Measurements from ENCODE around the gene CASQ1. TPM values are rescaled to one million over a fixed set of nuclear protein-coding genes. Genes with fewer than 3 reads are reported as not detected.

Gene CASQ1
- total and polyA plus RNA-seq, 2 donors (not counting 3 experiments of a cell fraction or from before 2014, with no cell fraction given): not detected

DNA sequence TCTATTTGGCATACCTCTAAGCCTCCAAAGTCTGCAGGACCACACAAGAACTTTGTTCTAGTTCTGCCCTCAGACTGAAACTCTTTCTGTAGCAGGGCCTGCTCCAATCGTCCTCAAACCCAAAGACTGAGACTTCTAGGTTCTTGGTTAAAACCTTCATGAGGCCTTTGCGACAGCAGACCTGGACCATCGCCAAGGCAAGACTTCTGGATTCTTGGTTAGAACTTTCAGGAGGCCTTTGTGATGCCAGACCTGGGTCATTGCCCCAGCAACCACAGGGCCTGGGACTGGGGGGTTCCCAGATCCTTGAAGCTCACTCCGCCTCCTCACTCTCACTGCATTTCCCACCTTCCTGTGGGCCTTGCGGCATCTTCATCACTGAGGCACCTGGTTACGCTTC is 39.1 kb upstream of the CASQ1 start, which contains the start of gene ATP1A4:
Gene ATP1A4, plus strand, starts transcription at position 301 of the 400 bp plus-strand sequence. CDS start 438 bp downstream, outside the sequence.
- H3K27ac ChIP-seq (ENCODE audit: insufficient read depth, low read depth, low read length): no peak within 1 kb of the TSS
- H2AFZ ChIP-seq (ENCODE audit: low read depth, low read length): no peak within 1 kb of the TSS
- intact Hi-C loops (cut with micrococcal nuclease): no loop called here
- no peak for TF ChIP-seq GATA2 (IDR thresholded peaks at IDR 0.05; ENCODE audit: insufficient read depth, insufficient read length, low read depth, low read length)
- TF ChIP-seq EZH2 (IDR thresholded peaks at IDR 0.05; ENCODE audit: borderline replicate concordance, low read depth, low read length, severe bottlenecking): no peak
- no peak for TF ChIP-seq POLR2A (IDR thresholded peaks at IDR 0.05; ENCODE audit: low read depth, low read length)
- TF ChIP-seq, protein P1, sequence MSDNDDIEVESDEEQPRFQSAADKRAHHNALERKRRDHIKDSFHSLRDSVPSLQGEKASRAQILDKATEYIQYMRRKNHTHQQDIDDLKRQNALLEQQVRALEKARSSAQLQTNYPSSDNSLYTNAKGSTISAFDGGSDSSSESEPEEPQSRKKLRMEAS (IDR thresholded peaks at IDR 0.05; ENCODE audit: insufficient read depth, insufficient read length): no peak
- H3K4me1 ChIP-seq (ENCODE audit: control insufficient read depth, extremely low read depth, insufficient read depth, low read length): no peaks in the 10 kb centered on the region
- FAIRE-seq: no peak
- no peaks in the 10 kb centered on the region for H3K79me2 ChIP-seq (ENCODE audit: control insufficient read depth, insufficient read depth, low read length)
- H3K4me3 ChIP-seq (replicated peaks in 1 of 3; ENCODE audit: insufficient read depth in 1 of 3, low read depth in 1 of 3, low read length in 3 of 3): no peak within 1 kb of the TSS
- dilution Hi-C loops (cut with MboI; ENCODE audit: extremely low pct_ligation_motif_present, low sequenced_read_pairs): no loop called here
- BruUV-seq (replicated peaks): no TSS peak
- H3K27me3 ChIP-seq (ENCODE audit: control insufficient read depth in 2 of 2, insufficient read depth in 2 of 2, low read length in 2 of 2): peaks cover 0 to 7% of the 10 kb centered on the region in 2 experiments
- H3K36me3 ChIP-seq (ENCODE audit: control insufficient read depth in 2 of 2, extremely low read depth in 1 of 2, insufficient read depth in 2 of 2, low read length in 2 of 2): no peaks in the 10 kb centered on the region
- no peaks in the 10 kb centered on the region for H3K9me1 ChIP-seq (replicated peaks; ENCODE audit: control insufficient read depth, extremely low read depth, insufficient read depth, low read length)
- CTCF ChIA-PET: interaction anchor here (0.7 kb wide), 1 partner anchor 93 kb away, joined by 3 read pairs; no protein-coding TSS in a partner anchor
- no peak within 1 kb of the TSS for H3K4me2 ChIP-seq (ENCODE audit: insufficient read depth, low read length)
- POLR2A ChIA-PET: no interaction called here
- no peak for DNase-seq (ENCODE audit: low read depth, low spot score)
- no peaks in the 10 kb centered on the region for H3K9me3 ChIP-seq (replicated peaks; ENCODE audit: control insufficient read depth, insufficient read depth, low read length)
- no peaks in the 10 kb centered on the region for H4K20me1 ChIP-seq (replicated peaks; ENCODE audit: control insufficient read depth, extremely low read depth, insufficient read depth, low read length)
- H3K9ac ChIP-seq (replicated peaks; ENCODE audit: extremely low read depth, insufficient read depth, low read length): no peak within 1 kb of the TSS

DNA sequence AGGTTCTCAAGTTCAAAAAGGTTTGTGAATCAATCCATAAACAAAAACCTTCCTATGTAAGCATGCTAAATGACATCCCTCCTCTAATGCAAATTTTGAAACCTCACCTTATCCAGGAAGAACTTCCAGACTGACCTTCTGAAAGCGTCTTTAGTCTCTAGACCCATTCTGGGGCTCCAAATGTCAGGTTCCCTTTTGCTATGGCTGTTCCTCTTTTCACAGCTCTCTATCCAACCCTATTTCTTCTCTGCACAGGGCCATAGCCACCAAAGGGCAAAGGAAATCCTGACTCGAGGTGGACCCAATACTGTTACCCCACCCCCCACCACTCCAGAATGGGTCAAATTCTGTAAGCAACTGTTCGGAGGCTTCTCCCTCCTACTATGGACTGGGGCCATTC is 35.6 kb upstream of the CASQ1 start:
- intact Hi-C loops (cut with micrococcal nuclease) (no loop called here), dilution Hi-C loops (cut with MboI; ENCODE audit: extremely low pct_ligation_motif_present, low sequenced_read_pairs) (no loop called here)
- ChIA-PET CTCF (interaction anchor here (0.9 kb wide), 1 partner anchor 137 kb away, joined by 3 read pairs; no protein-coding TSS in a partner anchor), POLR2A (no interaction called here)
- no peak for DNase-seq (ENCODE audit: low read depth, low spot score)
- H3K27ac ChIP-seq (ENCODE audit: insufficient read depth, low read depth, low read length): no peak overlapping the region
- H3K4me3 ChIP-seq (replicated peaks in 1 of 3; ENCODE audit: insufficient read depth in 1 of 3, low read depth in 1 of 3, low read length in 3 of 3): no peak overlapping the region
- H3K79me2 ChIP-seq (ENCODE audit: control insufficient read depth, insufficient read depth, low read length): no peaks in the 10 kb centered on the region
- TF ChIP-seq MYC (IDR thresholded peaks at IDR 0.05; ENCODE audit: low read depth, low read length) (no peak), FOS (IDR thresholded peaks at IDR 0.05; ENCODE audit: borderline replicate concordance, insufficient read depth, low read length) (no peak), POLR2AphosphoS5 (IDR thresholded peaks at IDR 0.05; ENCODE audit: insufficient read depth, low read depth, low read length) (no peak), EZH2 (IDR thresholded peaks at IDR 0.05; ENCODE audit: borderline replicate concordance, low read depth, low read length, severe bottlenecking) (no peak), GATA2 (IDR thresholded peaks at IDR 0.05; ENCODE audit: insufficient read depth, insufficient read length, low read depth, low read length) (no peak), POLR2A (IDR thresholded peaks at IDR 0.05; ENCODE audit: low read depth, low read length) (no peak), JUN (IDR thresholded peaks at IDR 0.05; ENCODE audit: borderline replicate concordance, insufficient read depth, insufficient read length, low read depth) (no peak)
- TF ChIP-seq, protein P1 (IDR thresholded peaks at IDR 0.05; ENCODE audit: insufficient read depth, insufficient read length): no peak
- TF ChIP-seq, protein P2, sequence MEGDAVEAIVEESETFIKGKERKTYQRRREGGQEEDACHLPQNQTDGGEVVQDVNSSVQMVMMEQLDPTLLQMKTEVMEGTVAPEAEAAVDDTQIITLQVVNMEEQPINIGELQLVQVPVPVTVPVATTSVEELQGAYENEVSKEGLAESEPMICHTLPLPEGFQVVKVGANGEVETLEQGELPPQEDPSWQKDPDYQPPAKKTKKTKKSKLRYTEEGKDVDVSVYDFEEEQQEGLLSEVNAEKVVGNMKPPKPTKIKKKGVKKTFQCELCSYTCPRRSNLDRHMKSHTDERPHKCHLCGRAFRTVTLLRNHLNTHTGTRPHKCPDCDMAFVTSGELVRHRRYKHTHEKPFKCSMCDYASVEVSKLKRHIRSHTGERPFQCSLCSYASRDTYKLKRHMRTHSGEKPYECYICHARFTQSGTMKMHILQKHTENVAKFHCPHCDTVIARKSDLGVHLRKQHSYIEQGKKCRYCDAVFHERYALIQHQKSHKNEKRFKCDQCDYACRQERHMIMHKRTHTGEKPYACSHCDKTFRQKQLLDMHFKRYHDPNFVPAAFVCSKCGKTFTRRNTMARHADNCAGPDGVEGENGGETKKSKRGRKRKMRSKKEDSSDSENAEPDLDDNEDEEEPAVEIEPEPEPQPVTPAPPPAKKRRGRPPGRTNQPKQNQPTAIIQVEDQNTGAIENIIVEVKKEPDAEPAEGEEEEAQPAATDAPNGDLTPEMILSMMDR (IDR thresholded peaks at IDR 0.05; ENCODE audit: extremely low read depth in 1 of 2, insufficient read depth in 1 of 2, low read depth in 1 of 2, low read length in 2 of 2): no peak
- no peak for FAIRE-seq
- peaks cover 7 to 10% of the 10 kb centered on the region in 2 experiments for H3K27me3 ChIP-seq (ENCODE audit: control insufficient read depth in 2 of 2, insufficient read depth in 2 of 2, low read length in 2 of 2)
- BruUV-seq (replicated peaks): no TSS peak
- H3K9me3 ChIP-seq (replicated peaks; ENCODE audit: control insufficient read depth, insufficient read depth, low read length): no peaks in the 10 kb centered on the region
- H2AFZ ChIP-seq (ENCODE audit: low read depth, low read length): no peak overlapping the region
- no peak overlapping the region for H3K4me2 ChIP-seq (ENCODE audit: insufficient read depth, low read length)
- no peaks in the 10 kb centered on the region for H3K4me1 ChIP-seq (ENCODE audit: control insufficient read depth, extremely low read depth, insufficient read depth, low read length)
- H3K9ac ChIP-seq (replicated peaks; ENCODE audit: extremely low read depth, insufficient read depth, low read length): no peak overlapping the region
- no peaks in the 10 kb centered on the region for H3K9me1 ChIP-seq (replicated peaks; ENCODE audit: control insufficient read depth, extremely low read depth, insufficient read depth, low read length)
- H4K20me1 ChIP-seq (replicated peaks; ENCODE audit: control insufficient read depth, extremely low read depth, insufficient read depth, low read length): no peaks in the 10 kb centered on the region
- H3K36me3 ChIP-seq (ENCODE audit: control insufficient read depth in 2 of 2, extremely low read depth in 1 of 2, insufficient read depth in 2 of 2, low read length in 2 of 2): no peaks in the 10 kb centered on the region
